SK-N-SH (cell line): Measurements from ENCODE around the gene SV2C. TPM values are rescaled to one million over a fixed set of nuclear protein-coding genes. Genes with fewer than 3 reads are reported as not detected.

Source experiments
- CTCF ChIA-PET: fragments of 300-600, 350-600 bp; formaldehyde crosslinking; extraction: SDS; loops from one replicate; lab custom pipeline; 2021; lab: Yijun Ruan, JAX
- POLR2A ChIA-PET: fragments of 350-600 bp; sonication (Branson Sonifier 250); formaldehyde crosslinking; extraction: SDS; loops from one replicate; lab custom pipeline; 2020; ENCODE audit warnings: antibody characterized with exemption, inconsistent platforms; lab: Yijun Ruan, JAX
- DNase-seq: peaks from one replicate; pipeline ENCODE4 v3.0.0; 2012
- H2AFZ ChIP-seq: fragments of 200-600 bp; sonication (generic); 2 replicates; pipeline ENCODE4 v1.8.1; 2016; ENCODE audit warnings: antibody characterized with exemption, mild to moderate bottlenecking, low read depth
- H3F3A ChIP-seq: fragments of 200-600 bp; sonication (generic); replicated peaks from 2 replicates; pipeline ENCODE3; 2016; ENCODE audit warnings: antibody characterized with exemption, mild to moderate bottlenecking; ENCODE audit not compliant: insufficient read depth
- H3K27ac ChIP-seq, 2 experiments: fragments of 200-500 bp in 1 of 2; fragments of 200-600 bp in 1 of 2; sonication (Bioruptor generic) in 1 of 2; sonication (generic), shearing (Covaris generic) in 1 of 2; 2 replicates each; pipeline versions ENCODE4 v1.5.1 to v1.6.1; 2014 to 2016; ENCODE audit warnings: low read depth in 2 of 2, inconsistent platforms in 1 of 2, low read length in 1 of 2, mild to moderate bottlenecking in 1 of 2, mixed read lengths in 1 of 2
- H3K27me3 ChIP-seq: fragments of 200-600 bp; sonication (generic), shearing (Covaris generic); 2 replicates; pipeline ENCODE4 v1.6.1; 2016; ENCODE audit warnings: mixed run types; ENCODE audit not compliant: insufficient read depth
- H3K36me3 ChIP-seq, 2 experiments: fragments of 200-500 bp in 1 of 2; fragments of 200-600 bp in 1 of 2; sonication (Bioruptor generic) in 1 of 2; sonication (generic) in 1 of 2; replicated peaks in 1 of 2; 2 replicates each; pipeline versions ENCODE3 to v1.5.1; 2014 to 2016; ENCODE audit warnings: low read length in 1 of 2, mild to moderate bottlenecking in 1 of 2; ENCODE audit not compliant: insufficient read depth in 2 of 2, control insufficient read depth in 1 of 2
- H3K4me1 ChIP-seq, 2 experiments: fragments of 200-500 bp in 1 of 2; fragments of 200-600 bp in 1 of 2; sonication (Bioruptor generic) in 1 of 2; sonication (generic), shearing (Covaris generic) in 1 of 2; 2 replicates each; pipeline versions ENCODE4 v1.5.1 to v1.6.1; 2014 to 2016; ENCODE audit warnings: low read depth in 1 of 2, low read length in 1 of 2, mixed run types in 1 of 2; ENCODE audit not compliant: insufficient read depth in 2 of 2, control insufficient read depth in 1 of 2
- H3K4me2 ChIP-seq: fragments of 200-600 bp; sonication (generic), shearing (Covaris generic); 2 replicates; pipeline ENCODE4 v1.6.1; 2017; ENCODE audit warnings: mixed run types
- H3K4me3 ChIP-seq, 2 experiments: fragments of 200-500 bp in 1 of 2; fragments of 200-600 bp in 1 of 2; sonication (Bioruptor generic) in 1 of 2; sonication (generic), shearing (Covaris generic) in 1 of 2; 2 replicates each; pipeline versions ENCODE4 v1.5.1 to v1.8.1; 2014 to 2016; ENCODE audit warnings: low read depth in 2 of 2, inconsistent platforms in 1 of 2, low read length in 1 of 2, mild to moderate bottlenecking in 1 of 2, mixed read lengths in 1 of 2, moderate library complexity in 1 of 2
- H3K79me2 ChIP-seq: fragments of 200-600 bp; sonication (generic); 2 replicates; pipeline ENCODE4 v1.8.1; 2017; ENCODE audit warnings: mild to moderate bottlenecking; ENCODE audit not compliant: insufficient read depth
- H3K9ac ChIP-seq: fragments of 200-600 bp; sonication (generic); 2 replicates; pipeline ENCODE4 v1.6.1; 2017; ENCODE audit warnings: mixed run types
- H3K9me2 ChIP-seq: fragments of 200-600 bp; sonication (generic); 2 replicates; pipeline ENCODE4 v1.6.1; 2017; ENCODE audit warnings: mixed run types
- H3K9me3 ChIP-seq: fragments of 200-600 bp; sonication (generic); 2 replicates; pipeline ENCODE4 v1.6.1; 2017; ENCODE audit warnings: mixed run types, mild to moderate bottlenecking, moderate library complexity
- H4K20me1 ChIP-seq: fragments of 200-600 bp; sonication (generic); 2 replicates; pipeline ENCODE4 v1.6.1; 2017; ENCODE audit warnings: mild to moderate bottlenecking, mixed run types; ENCODE audit not compliant: insufficient read depth
- CHD2 ChIP-seq: fragments of 150-350 bp; IDR thresholded peaks from 2 replicates; pipeline ENCODE4 v1.6.1; 2018; ENCODE audit warnings: low read length; ENCODE audit not compliant: partially characterized antibody
- CTCF ChIP-seq: fragments of 200-600 bp; sonication (generic); IDR thresholded peaks from 2 replicates; pipeline ENCODE4 v1.6.1; 2017; ENCODE audit warnings: antibody characterized with exemption, mild to moderate bottlenecking, moderate library complexity
- ELF1 ChIP-seq: IDR thresholded peaks from 2 replicates; pipeline ENCODE4 v1.4.0; 2012
- FOXJ3 ChIP-seq: sonication (generic); formaldehyde crosslinking; IDR thresholded peaks from 2 replicates; pipeline ENCODE4 v1.5.1; 2020; ENCODE audit warnings: mild to moderate bottlenecking, missing genetic modification reagents
- FOXM1 ChIP-seq: IDR thresholded peaks from 2 replicates; pipeline ENCODE4 v1.4.0; 2012; ENCODE audit warnings: low read depth, mild to moderate bottlenecking
- MAX ChIP-seq: IDR thresholded peaks from 2 replicates; pipeline ENCODE4 v1.4.0; 2012; ENCODE audit warnings: low read depth
- NRF1 ChIP-seq: IDR thresholded peaks from 2 replicates; pipeline ENCODE4 v1.6.1; 2012; ENCODE audit warnings: low read depth, mild to moderate bottlenecking, low read length
- PBX3 ChIP-seq: IDR thresholded peaks from 2 replicates; pipeline ENCODE4; 2012
- POLR2AphosphoS5 ChIP-seq: IDR thresholded peaks from 2 replicates; pipeline ENCODE4 v1.6.1; 2012; ENCODE audit warnings: low read depth, low read length
- RCOR1 ChIP-seq: fragments of 150-350 bp; IDR thresholded peaks from 2 replicates; pipeline ENCODE4 v1.6.1; 2017; ENCODE audit warnings: antibody characterized with exemption, low read length
- RFX5 ChIP-seq: IDR thresholded peaks from 2 replicates; pipeline ENCODE4 v1.6.1; 2012; ENCODE audit warnings: mild to moderate bottlenecking, improper control_type of control experiment, low read length
- RXRA ChIP-seq: IDR thresholded peaks from 2 replicates; pipeline ENCODE4 v1.4.0; 2012; ENCODE audit warnings: low read depth, mild to moderate bottlenecking, borderline replicate concordance
- SIN3A ChIP-seq: IDR thresholded peaks from 2 replicates; pipeline ENCODE4 v1.6.1; 2012; ENCODE audit warnings: low read depth, mild to moderate bottlenecking, low read length, moderate library complexity, borderline replicate concordance
- TAF1 ChIP-seq: IDR thresholded peaks from 2 replicates; pipeline ENCODE4 v1.6.1; 2012; ENCODE audit warnings: low read depth, mild to moderate bottlenecking, low read length, moderate library complexity, borderline replicate concordance
- TCF12 ChIP-seq: IDR thresholded peaks from 2 replicates; pipeline ENCODE4 v1.4.0; 2012
- TEAD4 ChIP-seq: IDR thresholded peaks from 2 replicates; pipeline ENCODE4 v1.4.0; 2012; ENCODE audit warnings: mild to moderate bottlenecking, borderline replicate concordance; ENCODE audit not compliant: insufficient read depth
- USF1 ChIP-seq: IDR thresholded peaks from 2 replicates; pipeline ENCODE4 v1.4.0; 2012; ENCODE audit warnings: low read depth, borderline replicate concordance
- USF2 ChIP-seq: fragments of 150-350 bp; IDR thresholded peaks from 2 replicates; pipeline ENCODE4 v1.6.1; 2017; ENCODE audit warnings: antibody characterized with exemption, low read length, low read depth, borderline replicate concordance
- YY1 ChIP-seq: IDR thresholded peaks from 2 replicates; pipeline ENCODE4 v1.4.0; 2012; ENCODE audit warnings: low read depth, mild to moderate bottlenecking
- ZBTB33 ChIP-seq: IDR thresholded peaks from 2 replicates; pipeline ENCODE4 v1.4.0; 2012; ENCODE audit warnings: low read depth, borderline replicate concordance
- WGBS: methylation state at CpG from one replicate; pipeline ENCODE4 v1.1.6; 2017; ENCODE audit warnings: low lambda C conversion rate; 5-methylcytosine and 5-hydroxymethylcytosine counted together
- polyA plus RNA-seq, 3 experiments: library from polyadenylated mRNA; depleted of rRNA; stranded (reverse); fragments of >200 nt; gene quantifications; 2 replicates each; pipeline ENCODE4 v1.2.3, GENCODE V29; 2012

SV2C gene
- polyA plus RNA-seq, 1 of the 3 experiments (the other 2 are of a cell fraction): 0.05 TPM

GRCh38 chr5:76199336-76200318 lies 116.4 kb downstream of the SV2C start:
- 52% methylated on average over 6 of the region's 6 CpGs for WGBS
- Histone ChIP-seq H3K27me3 (no peaks in the 10 kb centered on the region), H3K4me3 (no peak overlapping the region), H4K20me1 (no peaks in the 10 kb centered on the region), H3F3A (no peaks in the 10 kb centered on the region), H2AFZ (no peak overlapping the region), H3K36me3 (peaks cover 0 to 3% of the 10 kb centered on the region in 2 experiments), H3K4me2 (no peak overlapping the region)
- TF ChIP-seq FOXJ3 (no peak), USF1 (no peak), NRF1 (no peak), SIN3A (no peak), RXRA (no peak), MAX (no peak), YY1 (no peak), TAF1 (no peak), POLR2AphosphoS5 (no peak), ELF1 (no peak), TCF12 (no peak), USF2 (no peak), CHD2 (no peak), PBX3 (no peak), CTCF (no peak), RFX5 (no peak), TEAD4 (no peak), FOXM1 (no peak), RCOR1 (no peak), ZBTB33 (no peak)
- TF ChIP-seq, all 33 proteins: peak for 0
- H3K79me2 ChIP-seq: no peaks in the 10 kb centered on the region
- H3K9me2 ChIP-seq: no peaks in the 10 kb centered on the region
- ChIA-PET POLR2A (no interaction called here), CTCF (interaction anchor here (0.7 to 3.2 kb wide), 6 partner anchors 9 to 313 kb away, joined by 3 to 15 read pairs (median 3); no protein-coding TSS in a partner anchor)
- peaks cover 0 to 19% of the 10 kb centered on the region in 2 experiments; a peak in 1 of 4 replicates for H3K4me1 ChIP-seq
- peak; percentile 21 for DNase-seq
- peak overlapping the region in 1 of 2 experiments; percentile 60; a peak in 1 of 4 replicates for H3K27ac ChIP-seq
- no peak overlapping the region for H3K9ac ChIP-seq
- H3K9me3 ChIP-seq: no peaks in the 10 kb centered on the region
